Body of pancreas (tissue), 4 donors: ENCODE results near the gene KLHL26.

ENCODE experiments used
- POLR2A ChIP-seq, 3 donors: fragments of 450-650 bp; IDR thresholded peaks; one replicate each; pipeline ENCODE4 v1.6.1; 2016; ENCODE audit warnings: antibody characterized with exemption in 3 of 3, mild to moderate bottlenecking in 2 of 3
- TF ChIP-seq, protein P1 (sequence below), 7 experiments: fragments of 450-650 bp in 4 of 7; fragments of 200-600 bp in 3 of 7; sonication (generic) in 3 of 7; IDR thresholded peaks; one replicate each; pipeline ENCODE4 v1.5.1; 2016 to 2019; ENCODE audit warnings: antibody characterized with exemption in 7 of 7

- TF ChIP-seq POLR2A (IDR thresholded peaks at IDR 0.05) = no peak
- TF ChIP-seq, protein P1, sequence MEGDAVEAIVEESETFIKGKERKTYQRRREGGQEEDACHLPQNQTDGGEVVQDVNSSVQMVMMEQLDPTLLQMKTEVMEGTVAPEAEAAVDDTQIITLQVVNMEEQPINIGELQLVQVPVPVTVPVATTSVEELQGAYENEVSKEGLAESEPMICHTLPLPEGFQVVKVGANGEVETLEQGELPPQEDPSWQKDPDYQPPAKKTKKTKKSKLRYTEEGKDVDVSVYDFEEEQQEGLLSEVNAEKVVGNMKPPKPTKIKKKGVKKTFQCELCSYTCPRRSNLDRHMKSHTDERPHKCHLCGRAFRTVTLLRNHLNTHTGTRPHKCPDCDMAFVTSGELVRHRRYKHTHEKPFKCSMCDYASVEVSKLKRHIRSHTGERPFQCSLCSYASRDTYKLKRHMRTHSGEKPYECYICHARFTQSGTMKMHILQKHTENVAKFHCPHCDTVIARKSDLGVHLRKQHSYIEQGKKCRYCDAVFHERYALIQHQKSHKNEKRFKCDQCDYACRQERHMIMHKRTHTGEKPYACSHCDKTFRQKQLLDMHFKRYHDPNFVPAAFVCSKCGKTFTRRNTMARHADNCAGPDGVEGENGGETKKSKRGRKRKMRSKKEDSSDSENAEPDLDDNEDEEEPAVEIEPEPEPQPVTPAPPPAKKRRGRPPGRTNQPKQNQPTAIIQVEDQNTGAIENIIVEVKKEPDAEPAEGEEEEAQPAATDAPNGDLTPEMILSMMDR (IDR thresholded peaks at IDR 0.05) = peak in 1 of 7 experiments; percentile 3
Measured at GRCh38 chr19:18672606-18673337, 35.9 kb downstream of the KLHL26 start.
